GM18502 (cell line): ENCODE results near the gene DTNB.

Source experiments
- ATAC-seq: cut with Tn5 transposase; IDR thresholded peaks from one replicate; pipeline ENCODE4 v1.9.1; 2021; ENCODE audit warnings: mild to moderate bottlenecking; ENCODE audit not compliant: unreplicated experiment, poor library complexity

Gene DTNB

DNA sequence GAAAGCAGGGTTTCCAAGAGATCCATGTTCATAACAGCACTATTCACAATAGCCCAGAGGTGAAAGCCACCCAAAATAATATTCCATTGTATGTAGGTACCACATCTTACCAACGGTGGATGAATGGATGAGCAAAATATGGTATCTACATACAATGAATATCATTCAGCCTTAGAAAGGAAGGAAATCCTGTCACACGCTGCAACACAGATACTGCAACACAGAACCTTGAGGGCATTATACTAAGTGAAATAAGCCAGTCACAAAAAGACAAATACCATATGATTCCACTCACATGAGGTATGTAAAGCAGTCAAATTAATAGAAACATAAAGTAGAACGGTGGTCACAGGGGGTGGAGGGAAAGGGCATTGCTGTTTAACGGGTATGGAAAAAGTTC, 155.7 kb downstream of the DTNB start:
- no peak for ATAC-seq

DNA sequence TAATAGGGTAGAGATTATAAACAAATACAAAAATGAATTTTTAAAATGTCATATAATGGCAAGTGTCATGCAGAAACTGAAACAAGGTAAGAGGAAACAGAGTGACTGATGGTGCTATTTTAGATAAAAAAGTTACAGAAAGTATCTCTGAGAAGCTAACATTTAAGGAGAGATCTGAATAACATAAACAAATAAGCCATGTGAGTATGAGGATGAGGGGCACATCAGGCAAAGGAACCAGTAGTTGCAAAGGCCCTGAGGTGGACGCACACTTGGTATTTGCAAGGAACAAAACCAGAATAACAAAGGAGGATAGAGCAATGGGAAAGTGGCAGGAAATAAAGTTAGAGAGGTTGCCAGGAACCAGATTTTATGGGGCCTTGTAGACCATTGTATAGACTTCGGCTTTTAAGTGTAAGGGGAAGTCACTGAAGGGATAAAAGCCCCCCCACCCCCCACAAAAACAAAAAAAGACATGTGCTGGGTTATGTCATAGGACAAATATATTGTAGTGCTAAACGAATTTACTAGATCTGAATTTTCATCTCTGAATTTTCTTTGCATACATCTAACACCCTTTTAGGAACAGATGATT, 159.2 kb downstream of the DTNB start:
- no peak for ATAC-seq

DNA sequence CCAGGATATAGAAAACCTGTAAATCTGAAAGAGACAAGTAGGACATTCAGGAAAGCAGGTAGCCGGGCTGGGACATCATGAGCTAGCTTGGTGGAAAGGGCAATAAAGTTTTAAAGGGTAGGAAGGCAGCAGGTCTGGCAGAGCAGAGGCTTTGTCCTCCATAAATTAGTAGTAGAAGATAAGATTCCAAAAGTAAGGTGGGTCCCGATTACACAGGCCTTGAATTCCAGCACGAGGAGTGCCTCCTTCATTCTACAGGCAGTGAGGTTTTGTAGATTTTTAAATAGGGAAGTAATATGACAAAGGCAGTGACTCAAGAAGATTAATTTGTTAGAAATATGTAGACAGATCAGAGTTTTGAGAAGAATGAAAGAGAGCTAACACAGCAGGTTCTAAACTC, 160.7 kb downstream of the DTNB start:
- ATAC-seq = no peak

DNA sequence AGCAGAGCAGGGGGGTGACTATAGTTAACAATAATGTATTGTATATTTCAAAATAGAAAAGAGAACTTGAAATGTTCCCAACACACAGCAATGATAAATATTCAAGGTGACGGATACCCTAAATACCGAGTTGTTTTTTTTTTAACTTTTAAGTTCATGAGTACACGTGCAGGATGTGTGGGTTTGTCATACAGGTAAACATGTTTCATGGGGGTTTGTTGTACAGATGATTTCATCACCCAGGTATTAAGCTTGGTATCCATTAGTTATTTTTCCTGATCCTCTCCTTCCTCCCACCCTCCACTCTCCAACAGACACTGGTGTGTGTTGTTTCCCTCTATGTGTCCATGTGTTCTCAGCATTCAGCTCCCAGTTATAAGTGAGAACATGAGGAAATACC, 167.2 kb downstream of the DTNB start:
- no peak for ATAC-seq

DNA sequence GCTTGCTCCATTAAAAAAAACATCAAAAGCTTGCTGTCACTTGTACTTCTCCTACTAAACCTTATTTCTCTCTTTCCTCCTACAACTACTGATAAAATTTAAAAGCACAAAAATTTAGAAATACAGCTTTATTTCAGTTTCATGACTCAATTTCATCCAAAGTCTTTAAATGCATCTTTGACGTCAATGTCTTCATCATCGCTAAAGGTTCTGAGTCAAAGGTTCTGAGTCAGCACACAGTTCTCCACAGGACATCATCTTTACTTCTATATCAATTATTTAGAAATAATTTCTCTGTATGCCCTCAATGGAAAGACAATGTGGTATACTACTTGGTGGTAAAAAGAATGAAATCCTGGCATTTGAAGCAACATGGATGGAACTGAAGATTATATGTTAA, 167.8 kb downstream of the DTNB start:
- no peak for ATAC-seq

DNA sequence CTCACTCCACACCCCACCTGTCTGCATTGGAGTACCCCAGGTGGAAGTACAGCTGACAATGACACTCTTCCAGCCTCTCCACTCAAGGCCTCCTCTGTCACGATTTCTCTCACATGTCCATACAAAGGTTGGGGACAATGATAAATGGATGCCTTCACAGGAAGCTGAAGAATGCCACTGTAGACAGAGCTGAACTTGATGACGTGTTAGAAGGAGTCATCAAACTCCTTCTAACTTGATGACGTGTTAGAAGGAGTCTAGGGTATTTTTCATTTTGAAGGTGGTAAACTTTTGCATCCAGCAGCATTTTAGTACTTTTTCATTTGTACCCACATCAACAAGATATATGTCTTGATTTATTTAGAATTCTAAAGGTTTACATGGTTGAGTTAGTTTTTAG, 168.2 kb downstream of the DTNB start:
- ATAC-seq = no peak

DNA sequence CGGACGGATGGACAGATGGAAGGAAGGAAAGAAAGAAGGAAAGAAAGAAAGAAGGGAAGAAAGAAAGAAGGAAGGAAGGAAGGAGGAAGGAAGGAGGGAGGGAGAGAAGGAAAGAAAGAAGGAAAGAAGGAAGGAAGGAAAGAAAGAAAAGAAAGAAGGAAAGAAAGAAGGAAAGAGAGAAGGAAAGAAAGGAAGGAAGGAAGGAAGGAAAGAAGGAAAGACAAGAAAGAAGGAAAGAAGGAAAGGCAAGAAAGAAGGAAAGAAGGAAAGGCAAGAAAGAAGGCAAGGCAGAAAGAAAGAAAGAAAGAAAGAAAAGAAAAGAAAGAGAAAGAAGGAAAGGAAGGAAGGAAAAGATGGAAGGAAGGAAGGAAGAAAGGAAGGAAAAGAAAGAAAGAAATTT, 169.1 kb downstream of the DTNB start:
- no peak for ATAC-seq

DNA sequence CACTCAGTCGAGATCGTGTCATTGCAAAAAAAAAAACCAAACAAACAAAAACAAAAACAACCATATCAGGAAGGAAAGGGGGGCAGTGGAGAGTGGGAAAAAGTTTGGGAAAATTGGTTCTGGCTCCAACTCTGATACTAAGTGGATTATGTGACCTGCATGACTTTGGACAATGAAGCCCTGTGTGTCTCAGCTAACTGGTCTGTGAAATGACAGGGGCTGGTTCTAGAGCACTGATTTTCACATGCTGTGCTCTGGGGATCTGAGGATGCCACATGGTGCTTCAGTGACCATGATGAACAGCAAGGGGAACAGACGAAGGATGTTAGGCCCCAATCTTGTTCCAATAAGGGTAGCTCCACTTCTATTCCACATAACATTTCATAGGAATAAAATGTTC, 174.2 kb downstream of the DTNB start:
- no peak for ATAC-seq

DNA sequence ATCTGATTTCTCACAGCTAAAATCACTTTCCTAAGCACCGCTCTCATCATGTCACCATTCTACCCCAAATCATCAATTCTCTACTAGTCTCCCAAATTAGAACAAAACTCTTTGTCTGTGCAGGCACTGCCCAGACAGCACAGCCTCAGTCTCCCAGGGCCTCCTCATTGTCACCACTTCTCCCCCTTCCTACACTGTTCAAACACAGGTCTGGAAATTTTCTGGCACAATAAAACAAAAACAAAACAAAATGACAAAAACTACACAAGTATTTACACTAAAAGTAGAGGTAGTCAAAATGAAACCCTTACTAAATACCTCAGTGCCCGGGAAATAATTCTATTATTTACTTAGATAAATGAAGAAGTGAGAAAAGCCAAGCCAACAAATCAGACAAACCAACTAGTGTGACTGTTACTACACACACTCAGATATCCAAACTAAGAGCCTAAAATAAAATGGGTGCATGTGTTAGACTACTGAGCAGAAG, 175.4 kb downstream of the DTNB start:
- no peak for ATAC-seq

DNA sequence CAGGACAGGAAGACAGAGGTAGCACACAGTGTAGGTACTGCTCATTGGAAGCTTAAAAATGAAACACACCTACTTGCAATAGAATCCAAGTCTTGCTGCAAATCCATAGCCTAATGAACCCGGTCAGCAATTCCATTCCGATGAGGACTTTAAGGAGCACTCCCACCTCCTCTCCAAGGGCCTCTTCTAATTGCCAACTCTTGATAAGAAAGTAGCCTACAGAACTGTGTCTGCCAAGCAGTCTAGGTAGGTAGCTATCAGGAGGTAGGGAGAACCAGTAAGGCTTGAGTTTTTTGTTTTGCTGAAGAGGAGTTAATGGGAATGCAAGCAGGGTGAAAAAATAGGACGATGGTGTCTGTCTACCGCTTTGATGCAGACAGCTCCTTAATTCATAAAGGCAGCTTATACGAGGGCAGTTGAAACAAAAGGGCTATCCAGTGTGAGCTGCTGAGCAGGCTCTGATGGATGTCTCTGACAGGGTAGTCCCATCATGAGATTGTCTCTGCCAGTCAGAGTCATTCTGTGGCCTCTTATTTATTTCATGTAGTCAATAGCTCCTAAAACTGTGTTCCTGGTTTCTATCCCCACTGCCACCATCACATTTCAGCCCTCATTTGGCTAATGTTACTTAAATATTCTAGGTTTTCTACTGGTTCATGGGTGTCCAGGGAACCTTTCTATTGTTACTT, 176.0 kb downstream of the DTNB start:
- ATAC-seq = no peak

DNA sequence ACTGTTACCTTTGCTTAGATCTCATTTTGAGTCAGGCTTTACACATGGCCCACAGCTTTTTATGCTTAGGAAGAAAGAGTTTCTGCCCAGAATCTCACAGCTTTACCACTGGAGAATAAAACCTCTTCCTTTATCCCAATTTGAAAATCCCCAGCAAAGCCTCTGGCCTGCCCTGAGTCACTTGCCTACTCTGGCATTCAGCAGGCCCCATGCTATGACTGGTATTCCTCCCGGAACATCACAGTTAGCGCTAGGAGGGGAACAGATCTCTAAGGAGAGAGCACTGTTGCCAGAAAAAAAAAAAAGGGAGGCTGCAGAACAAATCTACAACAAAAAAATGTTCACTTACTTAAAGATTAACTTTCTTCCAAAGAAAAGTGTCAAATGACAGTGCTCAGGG, 178.8 kb downstream of the DTNB start:
- ATAC-seq = no peak

DNA sequence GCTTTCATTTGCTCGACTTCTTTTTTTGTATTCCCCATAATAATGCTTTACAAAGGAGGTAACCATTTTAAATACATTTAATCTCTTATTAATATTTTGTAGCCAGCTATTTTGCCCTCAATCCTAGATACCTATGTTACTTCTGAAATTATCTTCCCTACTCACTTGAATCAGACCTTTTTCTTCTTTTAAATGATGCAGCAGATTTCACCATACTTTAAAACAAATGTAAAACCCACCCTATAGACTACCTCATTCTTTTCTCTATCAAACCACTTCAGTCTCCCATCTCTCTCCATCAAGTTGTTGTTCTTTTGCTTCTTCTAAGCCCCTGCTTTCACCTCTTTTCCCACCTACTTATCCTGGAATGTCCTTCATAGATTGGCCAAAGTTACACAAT, 180.2 kb downstream of the DTNB start:
- ATAC-seq = no peak

DNA sequence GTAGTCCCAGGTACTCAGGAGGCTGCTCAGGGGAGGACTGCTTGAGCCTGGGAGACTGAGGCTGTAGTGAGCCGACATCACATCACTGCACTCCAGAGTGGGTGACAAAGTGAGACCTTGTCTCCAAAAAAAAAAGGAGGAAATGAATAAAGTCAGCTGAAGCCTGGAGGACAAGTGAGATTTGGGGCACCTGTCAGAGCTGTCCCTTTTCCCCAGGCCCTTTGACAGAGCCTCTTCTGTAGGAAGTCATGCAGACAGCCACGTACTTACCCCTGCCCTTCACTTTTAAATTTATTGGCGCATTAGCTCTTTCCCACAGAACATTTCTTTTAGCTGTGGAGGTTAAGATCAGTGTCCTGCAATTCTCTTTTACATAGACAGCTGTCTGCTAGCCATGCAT, 180.7 kb downstream of the DTNB start:
- no peak for ATAC-seq

DNA sequence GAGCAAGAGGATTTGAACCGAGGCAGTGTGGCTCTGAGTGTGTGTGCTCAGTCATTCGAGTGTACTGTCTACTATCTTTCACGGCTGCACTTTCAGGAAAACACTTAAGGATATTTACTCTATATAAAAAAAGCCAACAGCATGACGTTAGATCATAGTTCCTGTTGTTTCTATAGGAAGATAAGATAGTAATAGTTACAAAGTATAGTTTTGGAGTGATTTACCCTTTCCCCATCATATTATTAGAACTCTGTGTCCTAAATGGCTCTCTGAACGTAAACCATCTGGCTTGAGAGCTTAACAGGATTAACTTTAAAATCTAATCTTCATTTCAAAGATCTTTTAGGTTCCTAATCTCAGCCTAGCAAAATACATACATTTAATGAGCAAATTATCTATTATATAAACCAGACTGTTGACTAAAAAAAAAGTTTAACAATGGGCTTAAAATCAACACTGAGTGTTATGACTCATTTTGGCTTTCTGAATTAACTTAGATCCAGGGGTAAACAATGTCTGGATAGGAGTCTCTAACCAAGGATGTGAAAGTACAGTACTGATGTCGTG, 181.3 kb downstream of the DTNB start:
- ATAC-seq = no peak

DNA sequence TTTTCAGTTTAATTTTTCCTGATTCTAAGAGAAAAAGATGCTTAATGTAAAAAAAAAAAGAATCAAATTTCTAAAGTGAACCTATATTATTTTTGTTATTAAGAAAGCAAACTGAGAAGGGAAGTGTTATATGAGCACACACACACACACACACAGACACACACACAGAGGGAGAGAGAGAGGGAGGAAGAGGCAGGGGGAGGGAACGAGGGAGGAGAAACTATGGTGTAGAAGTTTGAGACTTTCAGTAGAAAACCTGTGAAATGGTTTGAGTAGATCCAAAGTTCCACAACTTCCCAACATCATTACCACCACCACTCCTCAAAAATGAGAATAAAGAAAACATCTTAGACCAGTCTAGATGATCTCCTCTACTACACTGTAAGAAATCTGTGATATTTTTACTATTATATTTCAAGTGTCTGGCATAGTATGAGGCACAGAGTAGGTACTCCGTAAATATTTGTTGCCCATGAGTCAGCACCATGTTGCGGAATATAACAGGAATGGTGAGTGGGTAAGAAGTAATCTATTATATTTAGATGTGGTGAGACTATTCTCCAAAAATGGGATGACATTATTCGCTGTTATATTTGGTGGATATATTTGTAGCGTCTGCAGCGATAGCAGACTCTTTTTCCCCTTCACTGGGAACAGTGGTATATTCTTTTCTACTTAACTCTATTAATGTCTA, 182.2 kb downstream of the DTNB start:
- ATAC-seq = no peak

DNA sequence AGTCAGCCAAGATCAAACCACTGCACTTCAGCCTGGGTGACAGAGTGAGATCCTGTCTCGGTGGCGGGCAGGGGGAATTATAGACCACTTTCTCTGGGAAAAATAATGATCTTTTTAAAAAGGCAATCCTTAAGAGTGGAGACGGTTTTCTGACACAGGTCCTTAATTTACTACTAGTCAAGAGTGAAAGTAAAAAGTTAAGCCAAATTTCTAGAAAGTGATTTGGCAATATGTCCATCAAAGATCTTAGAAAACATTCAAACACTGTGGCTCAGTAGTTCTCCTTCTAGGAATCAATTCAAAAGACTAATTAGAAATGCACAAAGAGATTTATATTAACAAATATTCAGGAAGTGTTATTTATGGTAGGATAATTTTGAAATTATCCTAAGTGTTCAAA, 183.2 kb downstream of the DTNB start:
- ATAC-seq = no peak

DNA sequence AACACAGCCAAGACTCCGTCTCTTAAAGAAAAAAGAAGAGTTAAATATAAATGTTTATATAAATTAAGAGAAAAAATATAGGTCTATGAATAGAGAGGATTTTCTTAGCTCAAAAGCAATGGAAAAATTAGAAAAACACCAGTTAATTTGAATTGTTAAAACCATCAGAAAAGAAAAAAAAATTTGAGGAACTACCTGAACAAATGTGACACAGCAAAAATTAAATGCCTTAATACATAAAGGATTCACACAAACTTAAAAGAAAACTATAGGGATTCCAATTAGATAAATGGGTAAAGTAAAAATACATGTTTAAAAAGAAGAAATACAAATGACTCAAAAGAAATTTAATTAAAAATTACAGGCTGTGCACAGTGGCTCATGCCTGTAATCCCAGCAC, 183.7 kb downstream of the DTNB start:
- no peak for ATAC-seq

DNA sequence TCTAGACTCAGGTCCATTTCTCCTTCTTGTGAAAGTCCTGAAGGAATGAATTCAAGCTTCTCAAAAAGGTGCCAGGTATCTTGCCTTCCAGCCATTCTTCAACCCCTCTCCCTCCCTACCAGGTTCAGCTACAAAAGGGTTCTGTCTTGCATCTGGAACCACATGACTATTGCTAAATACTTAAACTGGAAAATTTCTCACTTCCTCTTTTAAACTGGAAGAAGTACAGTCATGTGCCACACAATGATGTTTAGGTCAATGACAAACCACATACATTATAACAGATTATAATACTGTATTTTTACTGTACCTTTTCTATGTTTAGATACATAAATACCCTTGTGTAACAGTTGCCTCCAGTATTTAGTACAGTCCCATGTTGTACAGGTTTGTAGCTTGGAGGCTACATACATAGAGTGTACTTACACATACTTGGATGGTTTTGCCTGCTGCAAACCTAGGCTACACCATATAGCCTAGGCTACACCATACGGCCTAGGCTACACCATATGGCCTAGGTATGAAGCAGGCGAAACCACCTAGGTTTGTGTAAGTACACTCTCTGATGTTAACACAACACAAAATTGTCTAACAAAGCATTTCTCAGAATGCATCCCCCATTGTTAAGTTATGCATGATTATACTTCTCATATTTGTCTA, 189.6 kb downstream of the DTNB start:
- peak; percentile 76 for ATAC-seq

DNA sequence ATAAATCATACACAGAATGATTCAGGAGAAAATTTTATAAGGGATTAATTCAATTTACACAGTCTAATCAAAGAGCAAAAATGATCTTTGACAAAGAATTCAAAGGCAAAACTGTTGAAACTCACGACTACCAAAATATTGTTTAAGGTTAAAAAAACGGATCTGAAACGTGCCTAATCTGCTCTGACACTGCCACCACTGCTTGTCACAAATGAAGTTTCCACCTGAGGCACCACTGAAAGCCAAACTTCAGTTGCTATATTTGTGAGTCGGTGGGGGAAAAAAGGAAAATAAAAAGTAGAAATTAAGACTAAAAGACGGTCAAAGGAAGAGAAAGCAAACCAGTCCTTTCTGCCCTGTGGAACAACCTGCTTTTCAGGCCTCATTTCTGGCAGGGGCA, 191.0 kb downstream of the DTNB start:
- no peak for ATAC-seq

DNA sequence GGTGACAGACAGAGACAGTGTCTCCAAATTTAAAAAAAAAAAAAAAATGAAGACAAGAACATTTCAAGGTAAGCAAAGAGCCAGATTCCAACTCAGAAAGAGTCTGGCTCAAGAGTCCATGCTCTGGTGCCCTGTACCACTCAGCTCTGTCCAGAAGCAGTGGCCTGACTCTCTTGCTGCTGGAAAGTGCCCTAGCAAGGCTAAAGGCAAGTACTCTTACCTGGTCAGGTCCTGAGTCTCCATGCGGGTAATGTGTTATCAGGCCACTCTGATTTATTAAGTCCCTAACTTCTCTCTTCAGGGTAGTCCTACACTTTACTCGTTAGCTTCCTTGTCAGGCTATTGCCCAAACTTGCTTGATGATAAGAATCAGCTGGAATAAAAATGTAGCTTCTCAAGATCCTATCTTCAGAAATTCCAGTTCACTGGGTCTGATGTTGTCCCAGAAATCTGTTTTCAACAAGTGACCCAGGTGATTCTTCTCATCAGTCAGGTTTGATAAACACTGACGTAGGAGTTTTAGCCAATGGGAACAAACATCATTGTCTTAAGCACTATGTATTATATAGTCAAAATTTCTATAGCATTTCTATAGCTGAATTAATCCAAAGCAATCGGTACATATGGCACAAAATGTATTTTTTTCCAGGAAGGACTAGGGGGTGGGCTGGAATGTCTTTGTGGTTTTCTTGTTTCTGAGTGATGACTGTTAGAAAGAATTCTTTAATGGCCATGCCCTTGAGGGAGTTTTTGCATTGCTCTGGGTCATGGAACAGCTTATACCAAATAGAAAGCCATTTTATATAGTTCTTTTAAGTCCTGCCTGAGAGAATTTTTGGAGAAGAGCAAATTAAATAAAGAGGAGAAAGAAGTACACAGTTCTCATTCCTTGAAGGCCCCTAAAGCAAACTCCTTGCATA, 191.7 kb downstream of the DTNB start:
- ATAC-seq = no peak
